H7 (cell line): Measurements from ENCODE around the gene PYGB. TPM values are rescaled to one million over a fixed set of nuclear protein-coding genes. Genes with fewer than 3 reads are reported as not detected.
"Not testable (repeated sequence)": the region's sequence is repeated elsewhere in the genome, so short reads cannot be mapped to it uniquely, and the experiment has no call there.

Experiments used
- DNase-seq: peaks from one replicate; pipeline ENCODE4 v3.0.0; 2012
- H3K27me3 ChIP-seq: 2 replicates; pipeline ENCODE4 v1.6.0; 2011; ENCODE audit warnings: mild to moderate bottlenecking, low read length; ENCODE audit not compliant: control insufficient read depth, insufficient read depth
- H3K36me3 ChIP-seq: replicated peaks from 2 replicates; pipeline ENCODE4 v1.5.1; 2011; ENCODE audit warnings: low read length; ENCODE audit not compliant: control insufficient read depth, insufficient read depth
- H3K4me3 ChIP-seq: 2 replicates; pipeline ENCODE4 v1.5.1; 2011; ENCODE audit warnings: low read depth, mild to moderate bottlenecking, control low read depth, low read length, moderate library complexity; ENCODE audit not compliant: insufficient read depth
- total RNA-seq: library from RNA; depleted of rRNA; stranded (reverse); fragments of >200 nt; shearing (Covaris generic); gene quantifications from 2 replicates; pipeline ENCODE4 v1.2.3, GENCODE V29; 2014

The PYGB gene
- total RNA-seq, 1 experiment from 2014 or later, result 57.1 TPM

- no peak overlapping the region for H3K4me3 ChIP-seq
- no peak for DNase-seq
- no peaks in the 10 kb centered on the region for H3K27me3 ChIP-seq
- H3K36me3 ChIP-seq, result no peaks in the 10 kb centered on the region
Observed at GRCh38 chr20:25327521-25328235, 79.8 kb downstream of the PYGB start.

- Histone ChIP-seq H3K36me3 (no peaks in the 10 kb centered on the region), H3K27me3 (no peaks in the 10 kb centered on the region), H3K4me3 (no peak overlapping the region)
- peak; percentile 28 for DNase-seq
Observed at GRCh38 chr20:25328954-25329498, 81.1 kb downstream of the PYGB start.

GRCh38 chr20:25334972-25335371 lies 87.1 kb downstream of the PYGB start:
- H3K36me3 ChIP-seq, H3K4me3 ChIP-seq, H3K27me3 ChIP-seq, DNase-seq: not testable (repeated sequence)

- Histone ChIP-seq H3K4me3 (no peak overlapping the region), H3K27me3 (no peaks in the 10 kb centered on the region), H3K36me3 (no peaks in the 10 kb centered on the region; the same call in none of the 2 replicates)
- DNase-seq, result peak; percentile 79
Observed at GRCh38 chr20:25336561-25337422, 88.9 kb downstream of the PYGB start.

- H3K27me3 ChIP-seq, result no peaks in the 10 kb centered on the region
- no peak for DNase-seq
- H3K36me3 ChIP-seq, result no peaks in the 10 kb centered on the region; the same call in none of the 2 replicates
- H3K4me3 ChIP-seq, result no peak overlapping the region
Observed at GRCh38 chr20:25338112-25339023, 90.5 kb downstream of the PYGB start.

GRCh38 chr20:25339608-25340007 lies 91.7 kb downstream of the PYGB start:
- no peaks in the 10 kb centered on the region; the same call in none of the 2 replicates for H3K36me3 ChIP-seq
- H3K27me3 ChIP-seq, result no peaks in the 10 kb centered on the region
- H3K4me3 ChIP-seq, result no peak overlapping the region
- no peak for DNase-seq

- Histone ChIP-seq H3K27me3 (no peaks in the 10 kb centered on the region), H3K36me3 (no peaks in the 10 kb centered on the region; the same call in none of the 2 replicates), H3K4me3 (no peak overlapping the region)
- no peak for DNase-seq
Observed at GRCh38 chr20:25340380-25340779, 92.5 kb downstream of the PYGB start.

GRCh38 chr20:25341716-25342680 lies 94.1 kb downstream of the PYGB start:
- no peak overlapping the region for H3K4me3 ChIP-seq
- no peaks in the 10 kb centered on the region; the same call in none of the 2 replicates for H3K36me3 ChIP-seq
- H3K27me3 ChIP-seq, result no peaks in the 10 kb centered on the region
- DNase-seq, result peak; percentile 25

- Histone ChIP-seq H3K4me3 (no peak overlapping the region), H3K27me3 (no peaks in the 10 kb centered on the region), H3K36me3 (no peaks in the 10 kb centered on the region)
- DNase-seq, result no peak
Observed at GRCh38 chr20:25344634-25345033, 96.7 kb downstream of the PYGB start.

- no peaks in the 10 kb centered on the region for H3K36me3 ChIP-seq
- no peak overlapping the region for H3K4me3 ChIP-seq
- no peaks in the 10 kb centered on the region for H3K27me3 ChIP-seq
- no peak for DNase-seq
Observed at GRCh38 chr20:25345721-25346120, 97.8 kb downstream of the PYGB start.

- Histone ChIP-seq H3K4me3 (no peak overlapping the region), H3K36me3 (no peaks in the 10 kb centered on the region), H3K27me3 (no peaks in the 10 kb centered on the region)
- DNase-seq, result no peak
Observed at GRCh38 chr20:25346349-25346748, 98.5 kb downstream of the PYGB start.
